ENCODE results near the gene GCN1. TPM values are rescaled to one million over a fixed set of nuclear protein-coding genes. Genes with fewer than 3 reads are reported as not detected.
"Not testable (repeated sequence)": the region's sequence is repeated elsewhere in the genome, so short reads cannot be mapped to it uniquely, and the experiment has no call there.

Gene GCN1
- total and polyA plus RNA-seq, 12 donors: 9.7 to 41.3 (median 34.0) TPM

GRCh38 chr12:120207227-120207626 is 12.7 kb upstream of the GCN1 start:
- intact Hi-C loops (cut with DNase I): no loop called here

GRCh38 chr12:120206781-120207180 is 12.3 kb upstream of the GCN1 start:
- intact Hi-C loops (cut with DNase I); H3K9me3 ChIP-seq; DNase-seq; H3K27me3 ChIP-seq; H3K27ac ChIP-seq; H3K4me3 ChIP-seq; ATAC-seq; H3K4me1 ChIP-seq: not testable (repeated sequence)
- peaks cover 0 to 44% (median 13%) of the 10 kb centered on the region in 9 donors for H3K36me3 ChIP-seq
- 96 to 97% methylated on average over 5 of the region's 5 CpGs for WGBS, 2 donors

More at GRCh38 chr12:120207227-120207626, 12.7 kb upstream of the GCN1 start:
- ATAC-seq: no peak
- no peak for DNase-seq
- Histone ChIP-seq H3K4me1 (no peaks in the 10 kb centered on the region), H3K27me3 (no peaks in the 10 kb centered on the region), H3K27ac (no peak overlapping the region), H3K36me3 (peaks cover 0 to 48% (median 17%) of the 10 kb centered on the region in 9 donors), H3K4me3 (no peak overlapping the region), H3K9me3 (no peaks in the 10 kb centered on the region)
- TF ChIP-seq CTCF (IDR thresholded peaks at IDR 0.05): no peak
- WGBS, 2 donors: 95 to 97% methylated on average over 13 of the region's 13 CpGs

GRCh38 chr12:120206228-120206627 is 11.7 kb upstream of the GCN1 start:
- Histone ChIP-seq H3K9me3 (no peaks in the 10 kb centered on the region), H3K4me1 (peaks cover 0 to 6% (median 3%) of the 10 kb centered on the region in 9 donors), H3K36me3 (peaks cover 0 to 38% (median 11%) of the 10 kb centered on the region in 9 donors), H3K27me3 (no peaks in the 10 kb centered on the region), H3K4me3 (no peak overlapping the region), H3K27ac (no peak overlapping the region)
- WGBS, 2 donors: 94% methylated on average over 10 of the region's 10 CpGs
- no peak for TF ChIP-seq CTCF (IDR thresholded peaks at IDR 0.05)
- ATAC-seq (no peak), DNase-seq (no peak)
- intact Hi-C loops (cut with DNase I): no loop called here

- peaks cover 0 to 21% (median 4%) of the 10 kb centered on the region in 9 donors for H3K36me3 ChIP-seq
- H3K27ac ChIP-seq: no peak overlapping the region
- H3K27me3 ChIP-seq: no peaks in the 10 kb centered on the region
- DNase-seq (no peak), ATAC-seq (no peak)
- no peak for TF ChIP-seq CTCF (IDR thresholded peaks at IDR 0.05)
- peaks cover 0 to 19% (median 17%) of the 10 kb centered on the region in 9 donors for H3K4me1 ChIP-seq
- 93 to 94% methylated on average over 7 of the region's 7 CpGs for WGBS, 2 donors
- intact Hi-C loops (cut with DNase I): no loop called here
- no peak overlapping the region for H3K4me3 ChIP-seq
- no peaks in the 10 kb centered on the region for H3K9me3 ChIP-seq
Measured at GRCh38 chr12:120204171-120204570, 9.7 kb upstream of the GCN1 start.

GRCh38 chr12:120200364-120200800 is 5.9 kb upstream of the GCN1 start:
- 5% methylated on average over 16 of the region's 16 CpGs for WGBS, 2 donors
- H3K4me3 ChIP-seq: peak overlapping the region; percentile 74 to 98 (median 90)
- peaks cover 0 to 43% (median 28%) of the 10 kb centered on the region in 9 donors for H3K36me3 ChIP-seq
- H3K4me1 ChIP-seq: peaks cover 0 to 53% (median 23%) of the 10 kb centered on the region in 9 donors
- intact Hi-C loops (cut with DNase I): loop anchor here in 2 of 10 donors (2.0 kb wide), 1 partner anchor 64 kb away; the partner anchor contains the start of gene PXN (in 2 of the 2)
- no peaks in the 10 kb centered on the region for H3K9me3 ChIP-seq
- peak overlapping the region in 9 of 10 donors; percentile 77 to 92 (median 84) for H3K27ac ChIP-seq
- DNase-seq (no peak), ATAC-seq (no peak)
- no peaks in the 10 kb centered on the region for H3K27me3 ChIP-seq
- TF ChIP-seq CTCF (IDR thresholded peaks at IDR 0.05): no peak

Measured in heart right ventricle (tissue), 16 donors.